ENCODE data around the gene CRYBA2.

Gene CRYBA2

DNA sequence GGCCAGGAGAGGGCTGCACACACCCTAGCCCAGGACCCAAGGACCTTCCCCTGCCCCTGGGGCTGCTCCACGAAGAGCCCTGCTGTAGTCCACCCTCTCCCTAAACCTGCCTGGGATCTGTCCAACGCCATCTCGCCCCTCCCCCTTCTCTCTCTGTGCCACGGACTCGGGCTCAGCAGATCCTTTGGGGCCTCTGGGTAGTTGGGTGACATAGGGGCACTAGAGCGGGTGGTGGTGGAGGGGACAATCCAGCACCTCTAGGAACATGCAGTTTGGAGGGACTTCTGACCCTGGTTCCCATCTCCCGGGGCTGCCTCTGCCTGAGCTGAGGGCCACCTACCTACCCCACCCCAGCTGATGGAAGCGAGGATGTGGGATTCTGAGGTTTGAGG lies 7.3 kb upstream of the CRYBA2 start:
- H3K27ac ChIP-seq (ENCODE audit: low read depth, low read length, poor library complexity, severe bottlenecking), result no peak overlapping the region
- no peak for TF ChIP-seq EZH2 (IDR thresholded peaks at IDR 0.05; ENCODE audit: borderline replicate concordance, low read length)
- TF ChIP-seq, protein P1, sequence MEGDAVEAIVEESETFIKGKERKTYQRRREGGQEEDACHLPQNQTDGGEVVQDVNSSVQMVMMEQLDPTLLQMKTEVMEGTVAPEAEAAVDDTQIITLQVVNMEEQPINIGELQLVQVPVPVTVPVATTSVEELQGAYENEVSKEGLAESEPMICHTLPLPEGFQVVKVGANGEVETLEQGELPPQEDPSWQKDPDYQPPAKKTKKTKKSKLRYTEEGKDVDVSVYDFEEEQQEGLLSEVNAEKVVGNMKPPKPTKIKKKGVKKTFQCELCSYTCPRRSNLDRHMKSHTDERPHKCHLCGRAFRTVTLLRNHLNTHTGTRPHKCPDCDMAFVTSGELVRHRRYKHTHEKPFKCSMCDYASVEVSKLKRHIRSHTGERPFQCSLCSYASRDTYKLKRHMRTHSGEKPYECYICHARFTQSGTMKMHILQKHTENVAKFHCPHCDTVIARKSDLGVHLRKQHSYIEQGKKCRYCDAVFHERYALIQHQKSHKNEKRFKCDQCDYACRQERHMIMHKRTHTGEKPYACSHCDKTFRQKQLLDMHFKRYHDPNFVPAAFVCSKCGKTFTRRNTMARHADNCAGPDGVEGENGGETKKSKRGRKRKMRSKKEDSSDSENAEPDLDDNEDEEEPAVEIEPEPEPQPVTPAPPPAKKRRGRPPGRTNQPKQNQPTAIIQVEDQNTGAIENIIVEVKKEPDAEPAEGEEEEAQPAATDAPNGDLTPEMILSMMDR (IDR thresholded peaks at IDR 0.05; ENCODE audit: low read length), result no peak
- H3K4me3 ChIP-seq (ENCODE audit: low read depth, low read length, poor library complexity, severe bottlenecking), result no peak overlapping the region

DNA sequence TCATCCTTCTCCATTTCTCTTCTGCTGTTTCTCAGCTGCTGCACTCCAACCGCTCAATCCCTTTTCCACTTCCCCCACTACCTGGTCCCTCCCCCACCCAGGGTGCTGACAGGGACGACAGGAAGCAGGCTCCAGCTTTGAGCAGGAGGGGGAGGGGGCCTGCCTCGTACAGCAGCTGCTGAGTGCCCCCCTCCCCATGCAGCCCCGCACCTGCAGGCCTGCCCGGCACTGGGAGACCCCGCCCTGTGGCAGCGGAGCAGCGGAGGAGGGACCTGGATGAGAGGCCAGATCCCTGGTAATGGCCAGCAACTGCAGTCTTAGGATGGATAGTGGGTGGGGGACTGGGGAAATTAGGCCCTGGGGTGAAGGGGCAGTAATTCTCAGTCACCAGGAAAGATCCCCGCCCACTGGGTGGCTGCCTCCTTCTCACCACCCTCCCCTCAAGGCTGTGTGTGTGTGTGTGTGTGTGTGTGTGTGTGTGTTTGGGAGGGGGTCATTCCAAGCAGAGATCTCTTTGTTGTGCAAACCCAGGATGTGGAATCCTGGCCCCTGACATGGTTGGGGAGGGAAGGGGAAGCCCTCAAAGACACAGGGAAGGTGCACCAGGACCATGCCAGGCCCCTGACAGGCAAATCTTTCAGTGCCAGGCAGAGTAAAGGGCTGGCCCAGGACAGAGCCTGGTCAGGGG lies 6.8 kb upstream of the CRYBA2 start:
- H3K4me3 ChIP-seq (ENCODE audit: low read depth, low read length, poor library complexity, severe bottlenecking), result no peak overlapping the region
- H3K9me2 ChIP-seq (ENCODE audit: low read depth, low read length), result no peaks in the 10 kb centered on the region
- H4K20me1 ChIP-seq (ENCODE audit: insufficient read depth, low read length), result no peaks in the 10 kb centered on the region
- H3K27me3 ChIP-seq (ENCODE audit: insufficient read depth, low read length), result peaks cover 9% of the 10 kb centered on the region
- H3K9ac ChIP-seq (ENCODE audit: low read length), result no peak overlapping the region
- H2AFZ ChIP-seq (ENCODE audit: low read length), result no peak overlapping the region
- H3K9me3 ChIP-seq (ENCODE audit: low read length), result no peaks in the 10 kb centered on the region
- H3K27ac ChIP-seq (ENCODE audit: low read depth, low read length, poor library complexity, severe bottlenecking), result no peak overlapping the region
- TF ChIP-seq, protein P1 (IDR thresholded peaks at IDR 0.05; ENCODE audit: low read length), result no peak
- TF ChIP-seq EZH2 (IDR thresholded peaks at IDR 0.05; ENCODE audit: borderline replicate concordance, low read length), result no peak
- no peaks in the 10 kb centered on the region for H3K36me3 ChIP-seq (ENCODE audit: insufficient read depth, low read length)
- no peaks in the 10 kb centered on the region for H3F3A ChIP-seq (ENCODE audit: insufficient read depth, low read length)
- H3K4me2 ChIP-seq (ENCODE audit: low read length), result no peak overlapping the region
- no peaks in the 10 kb centered on the region for H3K79me2 ChIP-seq (ENCODE audit: insufficient read depth, low read length)
- peaks cover 4% of the 10 kb centered on the region for H3K4me1 ChIP-seq (ENCODE audit: insufficient read depth, low read length, severe bottlenecking)

More for the DNA sequence above, 7.3 kb upstream of the CRYBA2 start:
- no peaks in the 10 kb centered on the region for H3F3A ChIP-seq (ENCODE audit: insufficient read depth, low read length)
- H2AFZ ChIP-seq (ENCODE audit: low read length), result no peak overlapping the region
- H3K4me1 ChIP-seq (ENCODE audit: insufficient read depth, low read length, severe bottlenecking), result peaks cover 4% of the 10 kb centered on the region
- no peaks in the 10 kb centered on the region for H4K20me1 ChIP-seq (ENCODE audit: insufficient read depth, low read length)
- peaks cover 9% of the 10 kb centered on the region for H3K27me3 ChIP-seq (ENCODE audit: insufficient read depth, low read length)
- no peak overlapping the region for H3K9ac ChIP-seq (ENCODE audit: low read length)
- H3K9me3 ChIP-seq (ENCODE audit: low read length), result no peaks in the 10 kb centered on the region
- H3K36me3 ChIP-seq (ENCODE audit: insufficient read depth, low read length), result no peaks in the 10 kb centered on the region
- H3K4me2 ChIP-seq (ENCODE audit: low read length), result no peak overlapping the region
- no peaks in the 10 kb centered on the region for H3K79me2 ChIP-seq (ENCODE audit: insufficient read depth, low read length)
- no peaks in the 10 kb centered on the region for H3K9me2 ChIP-seq (ENCODE audit: low read depth, low read length)

DNA sequence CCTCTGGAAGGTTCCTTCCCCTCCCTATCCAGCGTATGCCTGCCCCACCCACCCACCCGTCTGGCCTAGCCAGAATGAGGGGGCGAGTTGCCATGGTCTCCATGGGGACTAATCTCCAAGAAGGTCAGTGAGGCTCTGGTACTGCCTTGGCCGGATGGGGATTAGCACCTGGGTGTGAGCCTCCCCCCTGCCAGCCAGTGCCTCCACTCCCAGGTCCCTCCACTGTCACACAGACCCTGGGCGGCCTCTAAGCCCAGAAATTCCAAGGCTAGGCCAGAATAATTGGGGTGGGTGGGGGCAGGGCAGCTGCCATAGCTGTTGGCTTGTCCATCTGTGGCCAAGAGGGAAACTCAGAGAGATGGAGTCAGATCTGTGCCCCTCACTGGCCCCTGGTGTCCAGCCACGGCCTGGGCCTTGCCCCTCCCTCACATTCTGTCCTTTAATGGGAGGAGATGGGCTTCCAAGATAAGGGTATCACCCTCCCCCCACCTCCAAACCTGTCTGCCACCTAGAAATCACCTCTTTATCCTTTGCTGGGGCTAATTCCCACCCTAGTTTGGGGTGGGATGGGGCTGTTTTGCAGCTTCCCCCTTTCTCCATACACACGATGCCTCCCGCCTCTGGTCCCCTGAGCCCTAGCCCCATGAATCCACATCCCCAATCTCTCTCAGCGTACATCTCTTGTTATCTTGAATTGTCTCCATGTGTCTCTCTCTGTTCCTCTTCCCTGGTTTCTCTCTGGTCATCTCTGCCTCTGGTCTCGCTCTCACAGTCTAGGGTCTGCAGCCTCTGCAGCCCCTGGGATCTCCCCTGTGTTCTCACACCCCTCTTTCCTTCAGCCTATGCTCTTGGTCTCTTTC lies 6.0 kb upstream of the CRYBA2 start:
- Histone ChIP-seq H3K27ac (ENCODE audit: low read depth, low read length, poor library complexity, severe bottlenecking) (no peak overlapping the region), H3K9me3 (ENCODE audit: low read length) (no peaks in the 10 kb centered on the region), H3K27me3 (ENCODE audit: insufficient read depth, low read length) (peaks cover 9% of the 10 kb centered on the region), H2AFZ (ENCODE audit: low read length) (no peak overlapping the region), H3K9me2 (ENCODE audit: low read depth, low read length) (no peaks in the 10 kb centered on the region), H4K20me1 (ENCODE audit: insufficient read depth, low read length) (no peaks in the 10 kb centered on the region), H3K36me3 (ENCODE audit: insufficient read depth, low read length) (no peaks in the 10 kb centered on the region), H3K4me3 (ENCODE audit: low read depth, low read length, poor library complexity, severe bottlenecking) (no peak overlapping the region), H3K79me2 (ENCODE audit: insufficient read depth, low read length) (no peaks in the 10 kb centered on the region), H3F3A (ENCODE audit: insufficient read depth, low read length) (no peaks in the 10 kb centered on the region), H3K4me1 (ENCODE audit: insufficient read depth, low read length, severe bottlenecking) (peaks cover 4% of the 10 kb centered on the region), H3K9ac (ENCODE audit: low read length) (no peak overlapping the region), H3K4me2 (ENCODE audit: low read length) (no peak overlapping the region)
- no peak for TF ChIP-seq EZH2 (IDR thresholded peaks at IDR 0.05; ENCODE audit: borderline replicate concordance, low read length)
- TF ChIP-seq, protein P1 (IDR thresholded peaks at IDR 0.05; ENCODE audit: low read length), result no peak

Data from OCI-LY1 (cell line).